Astrocyte (in vitro differentiated cells and primary cell): ENCODE results near the gene CD80.

Experiments used
- CTCF ChIP-seq: IDR thresholded peaks from 2 replicates; pipeline ENCODE4 v1.5.1; 2011; ENCODE audit warnings: low read depth, mild to moderate bottlenecking, inconsistent platforms, low read length, moderate library complexity; ENCODE audit not compliant: insufficient read depth
- EZH2 ChIP-seq: IDR thresholded peaks from 2 replicates; pipeline ENCODE4 v1.6.1; 2012; ENCODE audit warnings: mild to moderate bottlenecking, low read length, inconsistent platforms; ENCODE audit not compliant: insufficient read depth

- TF ChIP-seq CTCF = no peak
- no peak for TF ChIP-seq EZH2
Measured at GRCh38 chr3:119508172-119508845, 51.1 kb downstream of the CD80 start.
